ENCODE results near the gene UNC80.

The UNC80 gene

DNA sequence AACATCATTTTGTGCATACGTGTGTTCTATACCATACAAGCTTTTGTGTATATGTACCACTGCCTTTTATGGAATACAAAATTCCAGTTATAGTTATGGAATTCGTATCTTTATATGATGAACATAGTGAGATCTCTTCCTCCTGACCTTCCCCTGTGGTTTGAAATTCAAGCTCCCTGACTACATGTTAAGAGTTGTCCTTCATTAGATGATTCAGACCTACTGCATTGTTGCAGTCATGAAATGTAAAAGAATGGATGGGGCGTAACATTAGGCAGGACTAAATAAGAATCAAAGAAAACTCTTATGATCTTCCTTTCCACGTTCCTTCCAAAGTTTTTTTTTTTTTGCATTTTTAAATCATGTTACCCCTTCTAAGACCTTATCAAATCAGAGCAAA is 107.1 kb downstream of the UNC80 start:
- TF ChIP-seq EZH2 (optimal IDR thresholded peaks at IDR 0.05; ENCODE audit: low read depth, low read length) (no peak), EZH2phosphoT487 (IDR thresholded peaks at IDR 0.05; ENCODE audit: low read length) (no peak)
- TF ChIP-seq, protein P1, sequence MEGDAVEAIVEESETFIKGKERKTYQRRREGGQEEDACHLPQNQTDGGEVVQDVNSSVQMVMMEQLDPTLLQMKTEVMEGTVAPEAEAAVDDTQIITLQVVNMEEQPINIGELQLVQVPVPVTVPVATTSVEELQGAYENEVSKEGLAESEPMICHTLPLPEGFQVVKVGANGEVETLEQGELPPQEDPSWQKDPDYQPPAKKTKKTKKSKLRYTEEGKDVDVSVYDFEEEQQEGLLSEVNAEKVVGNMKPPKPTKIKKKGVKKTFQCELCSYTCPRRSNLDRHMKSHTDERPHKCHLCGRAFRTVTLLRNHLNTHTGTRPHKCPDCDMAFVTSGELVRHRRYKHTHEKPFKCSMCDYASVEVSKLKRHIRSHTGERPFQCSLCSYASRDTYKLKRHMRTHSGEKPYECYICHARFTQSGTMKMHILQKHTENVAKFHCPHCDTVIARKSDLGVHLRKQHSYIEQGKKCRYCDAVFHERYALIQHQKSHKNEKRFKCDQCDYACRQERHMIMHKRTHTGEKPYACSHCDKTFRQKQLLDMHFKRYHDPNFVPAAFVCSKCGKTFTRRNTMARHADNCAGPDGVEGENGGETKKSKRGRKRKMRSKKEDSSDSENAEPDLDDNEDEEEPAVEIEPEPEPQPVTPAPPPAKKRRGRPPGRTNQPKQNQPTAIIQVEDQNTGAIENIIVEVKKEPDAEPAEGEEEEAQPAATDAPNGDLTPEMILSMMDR (IDR thresholded peaks at IDR 0.05; ENCODE audit: low read length): no peak
- Histone ChIP-seq H3K27me3 (replicated peaks; ENCODE audit: insufficient read depth, low read length) (no peaks in the 10 kb centered on the region), H3K4me2 (ENCODE audit: low read depth, low read length) (no peak overlapping the region), H3K9me2 (replicated peaks; ENCODE audit: insufficient read depth, low read length) (no peaks in the 10 kb centered on the region), H3K27ac (ENCODE audit: low read length) (no peak overlapping the region), H3K36me3 (replicated peaks; ENCODE audit: insufficient read depth, low read length) (no peaks in the 10 kb centered on the region), H3K4me3 (ENCODE audit: low read length) (no peak overlapping the region), H2AFZ (ENCODE audit: low read length) (no peak overlapping the region), H3K79me2 (ENCODE audit: low read length) (no peaks in the 10 kb centered on the region), H3K4me1 (ENCODE audit: low read length) (no peaks in the 10 kb centered on the region), H3F3A (ENCODE audit: insufficient read depth, low read length) (no peaks in the 10 kb centered on the region), H3K9me3 (replicated peaks; ENCODE audit: insufficient read depth, low read length) (no peaks in the 10 kb centered on the region), H3K9ac (ENCODE audit: low read length) (no peak overlapping the region), H4K20me1 (ENCODE audit: insufficient read depth, low read length) (no peaks in the 10 kb centered on the region)
- DNase-seq: no peak

DNA sequence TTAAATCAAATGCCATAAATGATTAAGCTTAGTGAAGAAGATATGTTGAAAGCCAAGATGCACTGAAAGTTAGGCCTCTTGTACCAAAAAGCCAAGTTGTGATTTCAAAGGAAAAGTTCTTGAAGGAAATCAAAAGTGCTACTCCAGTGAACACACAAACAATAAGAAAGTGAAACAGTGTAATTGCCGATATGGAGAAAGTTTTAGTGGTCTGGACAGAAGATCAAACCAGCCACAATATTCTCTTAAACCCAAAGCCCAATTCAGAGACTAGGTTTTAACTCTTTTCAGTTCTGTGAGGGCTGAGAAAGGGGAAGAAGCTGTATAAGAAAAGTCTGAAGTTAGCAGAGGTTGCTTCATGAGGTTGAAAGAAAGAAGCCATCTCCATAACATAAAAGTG is 129.0 kb downstream of the UNC80 start:
- DNase-seq: peak; percentile 58
- Histone ChIP-seq H3K4me1 (ENCODE audit: low read length) (peaks cover 5% of the 10 kb centered on the region; the same call in 1 of the 2 replicates), H3K4me3 (ENCODE audit: low read length) (peak overlapping the region; percentile 41), H3K27ac (ENCODE audit: low read length) (no peak overlapping the region), H3K27me3 (replicated peaks; ENCODE audit: insufficient read depth, low read length) (peaks cover 43% of the 10 kb centered on the region), H3K36me3 (replicated peaks; ENCODE audit: insufficient read depth, low read length) (no peaks in the 10 kb centered on the region), H3K9ac (ENCODE audit: low read length) (no peak overlapping the region), H3K9me3 (replicated peaks; ENCODE audit: insufficient read depth, low read length) (no peaks in the 10 kb centered on the region), H3K79me2 (ENCODE audit: low read length) (no peaks in the 10 kb centered on the region), H3F3A (ENCODE audit: insufficient read depth, low read length) (peaks cover 10% of the 10 kb centered on the region; the same call in 1 of the 2 replicates), H3K9me2 (replicated peaks; ENCODE audit: insufficient read depth, low read length) (no peaks in the 10 kb centered on the region), H2AFZ (ENCODE audit: low read length) (no peak overlapping the region), H4K20me1 (ENCODE audit: insufficient read depth, low read length) (no peaks in the 10 kb centered on the region), H3K4me2 (ENCODE audit: low read depth, low read length) (peak overlapping the region; percentile 64)
- TF ChIP-seq EZH2phosphoT487 (IDR thresholded peaks at IDR 0.05; ENCODE audit: low read length) (peak; percentile 94), EZH2 (optimal IDR thresholded peaks at IDR 0.05; ENCODE audit: low read depth, low read length) (no peak)
- TF ChIP-seq, protein P1 (IDR thresholded peaks at IDR 0.05; ENCODE audit: low read length): no peak

DNA sequence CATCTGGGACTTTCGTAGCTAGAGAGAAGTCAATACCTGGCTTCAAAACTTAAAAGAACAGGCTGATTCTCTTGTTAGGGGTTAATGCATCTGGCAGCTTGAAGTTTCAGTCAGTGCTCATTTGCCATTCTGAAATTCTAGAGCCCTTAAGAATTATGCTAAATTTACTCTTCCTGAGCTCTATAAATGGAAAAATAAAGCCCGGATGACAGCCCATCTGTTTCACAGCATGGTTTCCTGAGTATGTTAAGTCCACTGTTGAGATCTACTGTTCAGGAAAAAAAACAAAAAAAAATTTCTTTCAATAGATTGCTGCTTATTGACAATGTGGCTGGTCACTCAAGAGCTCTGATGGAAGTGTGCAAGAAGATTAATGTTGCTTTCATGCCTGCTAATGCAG is 129.5 kb downstream of the UNC80 start:
- H3K36me3 ChIP-seq (replicated peaks; ENCODE audit: insufficient read depth, low read length): no peaks in the 10 kb centered on the region
- no peaks in the 10 kb centered on the region for H4K20me1 ChIP-seq (ENCODE audit: insufficient read depth, low read length)
- no peak overlapping the region; the same call in 1 of the 2 replicates for H3K4me3 ChIP-seq (ENCODE audit: low read length)
- H3K4me1 ChIP-seq (ENCODE audit: low read length): peaks cover 5% of the 10 kb centered on the region; the same call in 1 of the 2 replicates
- H3K27me3 ChIP-seq (replicated peaks; ENCODE audit: insufficient read depth, low read length): peaks cover 37% of the 10 kb centered on the region
- H2AFZ ChIP-seq (ENCODE audit: low read length): no peak overlapping the region
- peaks cover 10% of the 10 kb centered on the region; the same call in 1 of the 2 replicates for H3F3A ChIP-seq (ENCODE audit: insufficient read depth, low read length)
- peak overlapping the region; percentile 64; the same call in 1 of the 2 replicates for H3K4me2 ChIP-seq (ENCODE audit: low read depth, low read length)
- H3K9me3 ChIP-seq (replicated peaks; ENCODE audit: insufficient read depth, low read length): no peaks in the 10 kb centered on the region
- no peak for TF ChIP-seq EZH2phosphoT487 (IDR thresholded peaks at IDR 0.05; ENCODE audit: low read length)
- no peak for TF ChIP-seq EZH2 (optimal IDR thresholded peaks at IDR 0.05; ENCODE audit: low read depth, low read length)
- TF ChIP-seq, protein P1 (IDR thresholded peaks at IDR 0.05; ENCODE audit: low read length): no peak
- DNase-seq: peak; percentile 50
- H3K79me2 ChIP-seq (ENCODE audit: low read length): no peaks in the 10 kb centered on the region
- H3K27ac ChIP-seq (ENCODE audit: low read length): no peak overlapping the region
- no peaks in the 10 kb centered on the region for H3K9me2 ChIP-seq (replicated peaks; ENCODE audit: insufficient read depth, low read length)
- no peak overlapping the region for H3K9ac ChIP-seq (ENCODE audit: low read length)

Measured in MM.1S (cell line).